GM20000 (cell line): Measurements from ENCODE around the gene GLIPR1L1.

Source experiments
- DNase-seq: peaks from one replicate; pipeline ENCODE4 v3.0.0; 2012; ENCODE audit warnings: low spot score
- TF ChIP-seq, protein P1 (sequence below): IDR thresholded peaks from 2 replicates; pipeline ENCODE4 v1.5.1; 2012; ENCODE audit warnings: mild to moderate bottlenecking, control low read depth; ENCODE audit errors: extremely low read depth, missing control alignments

The GLIPR1L1 gene

DNA sequence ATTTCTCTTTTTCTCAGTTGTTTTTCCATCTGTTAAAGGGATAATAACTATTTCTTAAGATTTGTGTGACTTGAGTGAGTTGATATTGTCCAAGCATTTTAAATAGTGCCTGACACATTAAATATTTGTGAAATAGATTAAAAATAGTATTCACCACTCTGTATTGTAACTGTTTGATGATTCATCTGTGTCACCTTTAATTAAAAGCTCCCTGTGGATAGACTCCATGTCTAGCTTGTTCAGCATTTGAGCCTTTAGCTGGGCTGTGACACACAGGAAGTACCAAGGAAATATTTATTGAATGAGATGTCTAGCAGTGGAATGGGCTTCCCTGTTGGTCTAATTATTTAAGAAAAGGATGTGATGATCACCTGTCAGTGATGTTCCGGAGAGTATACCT lies 54.6 kb downstream of the GLIPR1L1 start:
- TF ChIP-seq, protein P1, sequence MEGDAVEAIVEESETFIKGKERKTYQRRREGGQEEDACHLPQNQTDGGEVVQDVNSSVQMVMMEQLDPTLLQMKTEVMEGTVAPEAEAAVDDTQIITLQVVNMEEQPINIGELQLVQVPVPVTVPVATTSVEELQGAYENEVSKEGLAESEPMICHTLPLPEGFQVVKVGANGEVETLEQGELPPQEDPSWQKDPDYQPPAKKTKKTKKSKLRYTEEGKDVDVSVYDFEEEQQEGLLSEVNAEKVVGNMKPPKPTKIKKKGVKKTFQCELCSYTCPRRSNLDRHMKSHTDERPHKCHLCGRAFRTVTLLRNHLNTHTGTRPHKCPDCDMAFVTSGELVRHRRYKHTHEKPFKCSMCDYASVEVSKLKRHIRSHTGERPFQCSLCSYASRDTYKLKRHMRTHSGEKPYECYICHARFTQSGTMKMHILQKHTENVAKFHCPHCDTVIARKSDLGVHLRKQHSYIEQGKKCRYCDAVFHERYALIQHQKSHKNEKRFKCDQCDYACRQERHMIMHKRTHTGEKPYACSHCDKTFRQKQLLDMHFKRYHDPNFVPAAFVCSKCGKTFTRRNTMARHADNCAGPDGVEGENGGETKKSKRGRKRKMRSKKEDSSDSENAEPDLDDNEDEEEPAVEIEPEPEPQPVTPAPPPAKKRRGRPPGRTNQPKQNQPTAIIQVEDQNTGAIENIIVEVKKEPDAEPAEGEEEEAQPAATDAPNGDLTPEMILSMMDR, result no peak
- no peak for DNase-seq

DNA sequence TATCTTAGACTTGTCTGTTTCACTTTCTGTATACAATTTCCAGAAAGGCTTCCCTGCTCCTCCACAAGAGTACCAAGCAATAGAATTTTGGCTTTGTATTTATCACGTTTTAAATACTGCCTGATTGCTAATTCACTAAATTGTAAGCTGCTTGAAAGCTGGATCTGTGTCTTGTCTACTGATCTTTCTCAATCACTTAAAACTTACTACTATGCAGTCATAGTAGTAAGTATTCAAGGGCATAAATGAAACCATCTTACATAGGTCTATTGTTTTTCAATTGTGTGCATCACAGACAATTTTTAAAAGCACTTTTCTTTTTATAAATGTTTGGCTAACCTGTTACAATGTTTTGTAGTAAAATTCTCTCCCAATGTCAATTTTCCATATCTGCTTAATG lies 55.2 kb downstream of the GLIPR1L1 start:
- no peak for DNase-seq
- TF ChIP-seq, protein P1, result no peak

DNA sequence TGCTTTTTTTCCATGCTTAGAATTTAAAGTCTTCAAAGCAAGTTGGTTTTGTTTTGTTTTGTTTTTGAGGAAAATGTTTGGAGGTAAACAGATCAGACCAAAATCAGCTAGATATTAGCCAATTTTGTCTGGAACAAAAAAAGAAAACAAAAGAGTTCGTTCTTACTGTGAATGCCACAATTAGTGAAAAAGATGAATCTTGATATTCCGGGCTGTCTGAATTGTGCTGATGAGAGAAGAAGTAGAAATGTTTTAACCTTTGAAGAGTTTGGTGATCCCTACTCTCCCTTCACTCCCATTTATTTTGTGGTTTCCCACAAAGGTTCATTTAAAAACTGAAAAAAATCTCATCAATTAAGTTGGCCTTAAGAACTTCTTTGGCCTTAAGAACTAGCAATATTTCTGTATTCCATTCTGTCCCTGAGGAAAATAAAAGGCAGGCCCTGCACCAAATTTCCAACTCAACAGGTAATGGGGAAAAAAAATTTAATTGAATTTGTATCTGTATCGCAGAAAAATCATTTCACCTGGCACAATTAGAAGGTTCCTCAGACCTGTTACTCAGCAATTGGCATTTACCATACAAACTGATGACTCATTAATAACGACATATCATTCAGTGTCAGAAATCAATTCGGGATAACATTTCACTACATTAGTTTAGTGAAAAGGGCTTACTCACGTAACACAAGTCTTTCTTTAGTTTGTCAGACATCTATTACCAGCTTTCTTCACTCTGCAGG lies 55.9 kb downstream of the GLIPR1L1 start:
- TF ChIP-seq, protein P1, result no peak
- no peak for DNase-seq

DNA sequence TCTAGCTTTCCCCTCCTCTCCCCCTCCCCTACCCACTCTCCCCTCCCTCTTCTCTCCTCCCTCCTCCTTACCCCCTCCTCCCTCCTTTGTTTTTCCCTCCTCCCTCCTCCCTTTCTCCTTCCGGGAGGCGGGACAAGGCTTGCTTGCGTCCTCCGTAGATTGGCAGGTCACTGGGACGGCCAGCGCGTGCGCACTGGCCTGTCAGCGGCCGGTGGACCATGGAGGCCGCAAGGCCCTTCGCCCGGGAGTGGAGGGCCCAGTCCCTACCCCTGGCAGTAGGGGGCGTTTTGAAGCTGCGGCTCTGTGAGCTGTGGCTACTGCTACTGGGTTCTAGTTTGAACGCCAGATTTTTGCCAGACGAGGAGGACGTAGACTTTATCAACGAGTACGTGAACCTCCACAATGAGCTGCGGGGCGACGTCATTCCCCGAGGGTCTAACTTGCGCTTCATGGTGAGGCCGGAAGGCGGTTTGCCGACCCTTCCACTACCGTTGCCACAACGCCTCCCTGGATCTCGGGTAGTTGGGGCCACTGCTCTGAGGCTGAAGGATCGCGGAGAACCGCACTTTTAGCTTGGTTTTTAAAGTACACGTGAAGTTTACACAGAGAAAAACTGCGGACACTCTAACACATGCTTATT lies 56.5 kb downstream of the GLIPR1L1 start, which contains the start of gene GLIPR1L2:
Gene GLIPR1L2 (plus strand): TSS at position 191 of the 640 bp plus-strand sequence. CDS start 28 bp downstream, at position 219.
- TF ChIP-seq, protein P1, result peak; percentile 80
- DNase-seq, result peak; percentile 87

DNA sequence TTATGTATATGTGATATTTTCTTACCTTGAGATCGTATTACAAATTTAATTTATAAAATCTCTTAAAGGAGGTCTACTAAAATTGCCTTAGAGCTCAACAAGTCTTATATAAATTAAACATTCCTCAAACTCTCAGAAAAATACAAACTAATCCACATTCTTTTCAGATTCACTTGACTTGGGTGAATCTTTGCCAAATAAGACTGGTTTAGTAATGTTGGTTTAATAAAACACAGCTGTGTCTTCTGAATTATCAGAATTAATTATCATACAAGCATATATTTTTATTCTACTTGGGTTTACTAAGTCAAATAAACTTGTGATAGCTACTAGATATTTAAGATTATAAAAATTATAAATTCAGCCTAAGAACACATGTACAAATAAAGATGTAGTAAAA lies 69.8 kb downstream of the GLIPR1L1 start:
- DNase-seq, result no peak
- TF ChIP-seq, protein P1, result no peak

DNA sequence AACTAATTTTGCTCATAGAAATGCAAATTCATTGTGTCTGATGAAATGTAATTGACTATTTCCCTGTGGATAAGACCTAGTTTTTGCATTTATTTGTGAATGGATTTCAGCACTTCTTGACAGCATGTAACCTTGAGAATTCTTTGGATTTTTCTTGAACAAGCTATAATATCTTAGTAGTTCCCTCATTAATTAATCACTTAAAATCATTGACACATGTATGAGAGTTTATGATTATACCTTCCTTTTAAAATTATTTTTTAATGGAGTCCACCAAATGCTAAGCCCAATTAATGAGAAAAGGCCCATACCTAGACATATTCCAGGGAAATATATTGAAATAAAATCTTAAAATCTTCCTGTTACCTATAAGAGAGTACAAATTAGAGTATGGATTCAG lies 73.2 kb downstream of the GLIPR1L1 start:
- DNase-seq, result no peak
- TF ChIP-seq, protein P1, result no peak

DNA sequence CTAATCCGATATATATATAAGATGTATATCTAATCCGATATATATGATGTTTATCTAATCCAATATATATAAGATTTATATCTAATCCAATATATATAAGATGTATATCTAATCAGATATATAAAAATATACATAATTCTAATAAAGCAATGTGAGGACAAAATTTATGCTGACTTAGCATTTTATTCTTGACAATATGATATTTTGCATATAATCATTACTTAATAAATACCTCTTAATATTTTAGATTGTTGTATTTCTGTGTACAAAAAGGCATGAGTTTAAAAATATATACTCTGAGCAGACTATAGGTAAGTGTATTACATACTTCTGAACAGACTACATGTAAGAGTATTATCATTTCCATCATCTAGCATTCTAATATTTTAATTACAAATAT lies 75.4 kb downstream of the GLIPR1L1 start:
- TF ChIP-seq, protein P1, result no peak
- DNase-seq, result no peak
